GM21717 (cell line): ENCODE results near the gene CRIM1.
A peak's percentile ranks its signal among the peaks of the same experiment; 100 is the strongest.

Experiments
- ATAC-seq: cut with Tn5 transposase; IDR thresholded peaks from one replicate; pipeline ENCODE4 v1.9.1; 2021; ENCODE audit warnings: mild to moderate bottlenecking, moderate library complexity; ENCODE audit not compliant: unreplicated experiment

CRIM1 gene

DNA sequence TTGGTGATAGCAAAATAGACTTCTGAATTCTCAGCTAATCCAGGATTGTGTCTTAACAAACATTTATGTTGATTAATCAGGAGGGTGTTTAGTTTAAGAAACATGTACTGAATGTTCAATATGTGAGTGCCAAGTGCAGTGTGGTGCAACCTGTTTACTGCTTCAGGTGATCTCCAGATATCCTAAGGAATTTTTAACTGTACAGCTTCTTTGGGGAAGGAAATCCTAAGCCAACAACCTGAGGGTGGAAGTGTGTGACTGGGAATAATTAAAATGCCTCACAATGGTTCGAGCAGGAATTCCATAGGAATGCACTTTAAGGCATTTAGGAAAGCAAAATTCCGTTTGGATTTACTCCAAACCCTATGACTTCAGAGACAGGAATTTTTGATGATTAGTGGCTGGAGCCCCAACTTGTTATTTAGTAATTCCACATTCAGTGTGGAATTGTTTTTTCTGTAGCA is 16.4 kb downstream of the CRIM1 start:
- ATAC-seq, result no peak

DNA sequence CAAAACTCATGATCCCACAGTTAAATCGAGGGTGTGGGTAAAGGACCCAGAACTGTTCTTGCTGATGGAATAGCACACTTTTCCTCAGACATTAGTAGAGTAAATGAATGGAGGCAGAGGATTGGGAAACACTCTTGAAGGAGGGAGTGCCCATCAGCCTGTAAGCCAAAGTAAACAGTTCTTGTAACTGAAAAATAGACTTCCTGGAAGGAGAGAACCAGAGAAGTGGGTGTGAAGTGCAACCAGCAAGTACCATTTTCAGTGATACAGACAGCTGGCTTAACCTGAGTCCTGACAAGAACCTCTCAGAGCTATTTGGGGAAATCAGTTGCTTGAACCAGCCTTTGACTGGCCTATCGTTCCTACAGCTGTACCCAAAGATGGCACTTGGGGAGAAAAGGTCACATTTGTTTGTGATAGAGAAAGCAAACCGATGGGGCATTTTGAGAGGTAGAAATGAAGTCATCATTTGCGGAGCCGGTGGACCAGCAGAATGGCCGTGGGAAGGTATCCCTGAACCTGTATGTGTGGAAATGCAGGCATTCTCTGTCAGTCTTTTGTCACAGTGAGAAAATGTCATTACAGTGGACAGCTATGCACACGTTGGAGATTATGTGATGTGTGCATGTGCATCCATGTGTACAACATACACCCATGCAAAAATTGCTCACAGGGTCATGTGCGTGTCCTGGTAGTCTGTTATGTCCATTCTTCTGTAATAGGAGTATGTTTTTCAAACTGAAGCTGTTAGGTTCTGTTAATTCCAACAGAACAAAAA is 17.8 kb downstream of the CRIM1 start:
- peak; percentile 40 for ATAC-seq

DNA sequence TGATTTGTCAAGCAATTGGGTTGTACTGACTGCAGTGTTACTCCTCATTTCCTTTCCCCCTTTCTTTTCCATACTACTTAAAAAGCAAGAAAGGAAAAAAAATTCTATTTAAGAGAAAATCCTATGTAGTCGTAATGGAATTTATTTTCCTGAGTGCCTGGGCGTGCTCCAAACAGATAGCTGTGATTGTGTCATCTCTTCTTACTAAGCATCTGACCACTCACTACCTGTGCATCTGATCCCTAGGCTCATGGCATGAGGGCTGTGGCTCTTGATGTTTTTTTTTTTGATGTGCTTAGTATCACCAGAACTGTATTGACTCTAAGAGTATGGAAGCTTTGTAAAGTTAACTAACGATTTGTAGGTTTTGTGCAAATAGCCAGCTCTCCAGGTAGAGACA is 19.0 kb downstream of the CRIM1 start:
- ATAC-seq, result no peak

DNA sequence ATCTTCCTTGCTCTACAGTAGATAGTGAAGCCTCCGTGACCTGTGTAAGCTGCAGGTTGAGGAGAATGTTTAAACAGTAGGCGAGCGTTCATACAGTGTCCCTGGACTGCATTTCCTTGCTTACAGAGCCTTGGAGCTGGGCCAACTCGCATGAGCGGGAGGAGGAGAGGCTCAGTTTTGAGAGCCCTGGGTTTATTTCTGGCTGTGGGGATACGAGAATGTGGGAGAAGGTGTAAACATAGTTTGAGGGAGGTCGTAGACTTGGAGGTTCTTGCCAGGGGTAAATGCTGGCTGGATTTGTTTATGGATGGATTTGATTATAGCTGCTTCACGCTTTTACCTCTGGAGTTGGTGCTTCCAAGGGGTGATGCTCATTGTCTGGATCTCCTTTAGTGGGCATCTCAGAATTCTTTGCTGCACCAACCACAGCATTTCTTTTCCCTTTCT is 20.8 kb downstream of the CRIM1 start:
- ATAC-seq, result no peak

DNA sequence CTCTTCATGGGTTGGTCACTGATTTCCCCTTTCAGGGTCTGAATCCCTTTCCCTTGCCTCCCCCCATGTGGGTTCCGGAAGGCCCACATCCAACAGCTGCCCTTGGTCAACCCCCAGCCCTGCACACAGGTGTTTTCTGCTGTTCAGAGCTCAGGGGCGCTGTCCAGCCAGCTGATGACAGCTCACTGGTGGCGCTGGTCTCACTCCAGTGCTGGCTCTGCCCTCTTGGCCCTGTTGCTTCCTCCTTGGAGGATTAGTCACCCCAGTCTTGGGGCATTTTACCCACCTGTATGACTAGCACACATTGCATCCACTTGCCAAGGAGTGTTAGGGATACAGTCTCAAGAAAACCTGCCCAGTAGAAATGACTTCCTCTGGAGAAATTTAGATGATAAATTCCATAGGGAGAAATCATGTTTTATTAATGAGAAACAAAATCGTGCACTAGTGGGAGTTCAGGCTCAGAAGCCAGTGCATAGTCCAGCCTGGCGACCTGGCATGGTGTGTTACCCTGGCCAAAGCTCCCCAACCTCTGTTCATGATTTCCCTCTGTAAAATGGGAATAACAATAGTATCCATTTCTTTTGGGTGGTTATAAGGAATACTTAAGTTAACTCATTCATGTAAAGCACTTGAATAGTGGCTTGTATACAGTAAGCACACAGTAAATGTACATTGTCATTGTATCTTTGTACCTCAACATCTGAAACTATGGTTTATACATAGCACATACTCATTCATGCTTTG is 21.6 kb downstream of the CRIM1 start:
- no peak for ATAC-seq

DNA sequence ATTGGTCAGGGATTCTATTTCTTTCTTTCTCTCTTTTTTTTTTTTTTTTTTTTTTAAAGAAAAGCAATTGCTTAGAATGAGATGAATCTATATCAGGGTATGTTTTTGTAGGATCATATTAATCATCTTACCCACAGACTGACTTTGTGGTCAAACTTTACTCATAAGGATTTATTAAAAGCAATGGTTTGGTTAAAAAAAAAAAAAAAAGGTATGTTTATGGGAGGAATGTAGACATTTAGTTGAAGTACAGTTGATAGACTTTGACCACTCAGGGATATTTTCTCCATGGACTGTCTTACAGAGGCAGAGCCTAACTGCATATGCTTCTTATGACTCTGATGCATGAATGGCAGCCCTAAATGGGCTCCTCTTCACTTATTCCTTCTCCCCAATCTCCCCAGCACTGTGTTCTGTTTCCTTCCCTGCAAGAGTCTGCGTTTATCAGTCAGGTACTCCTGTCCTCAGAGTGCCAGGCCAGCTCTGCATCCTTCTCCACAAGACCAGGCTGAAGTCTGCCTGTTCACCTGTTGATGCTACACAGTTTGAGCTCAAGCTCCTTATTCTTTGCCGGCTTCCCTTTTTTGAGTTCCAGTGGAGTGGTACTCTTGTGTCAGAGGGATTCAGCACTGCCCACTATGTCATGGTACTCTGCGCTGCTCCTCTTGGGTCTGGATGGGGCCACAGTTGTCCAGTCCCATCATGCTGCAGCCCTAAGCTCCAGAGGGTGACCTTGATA is 24.3 kb downstream of the CRIM1 start:
- no peak for ATAC-seq

DNA sequence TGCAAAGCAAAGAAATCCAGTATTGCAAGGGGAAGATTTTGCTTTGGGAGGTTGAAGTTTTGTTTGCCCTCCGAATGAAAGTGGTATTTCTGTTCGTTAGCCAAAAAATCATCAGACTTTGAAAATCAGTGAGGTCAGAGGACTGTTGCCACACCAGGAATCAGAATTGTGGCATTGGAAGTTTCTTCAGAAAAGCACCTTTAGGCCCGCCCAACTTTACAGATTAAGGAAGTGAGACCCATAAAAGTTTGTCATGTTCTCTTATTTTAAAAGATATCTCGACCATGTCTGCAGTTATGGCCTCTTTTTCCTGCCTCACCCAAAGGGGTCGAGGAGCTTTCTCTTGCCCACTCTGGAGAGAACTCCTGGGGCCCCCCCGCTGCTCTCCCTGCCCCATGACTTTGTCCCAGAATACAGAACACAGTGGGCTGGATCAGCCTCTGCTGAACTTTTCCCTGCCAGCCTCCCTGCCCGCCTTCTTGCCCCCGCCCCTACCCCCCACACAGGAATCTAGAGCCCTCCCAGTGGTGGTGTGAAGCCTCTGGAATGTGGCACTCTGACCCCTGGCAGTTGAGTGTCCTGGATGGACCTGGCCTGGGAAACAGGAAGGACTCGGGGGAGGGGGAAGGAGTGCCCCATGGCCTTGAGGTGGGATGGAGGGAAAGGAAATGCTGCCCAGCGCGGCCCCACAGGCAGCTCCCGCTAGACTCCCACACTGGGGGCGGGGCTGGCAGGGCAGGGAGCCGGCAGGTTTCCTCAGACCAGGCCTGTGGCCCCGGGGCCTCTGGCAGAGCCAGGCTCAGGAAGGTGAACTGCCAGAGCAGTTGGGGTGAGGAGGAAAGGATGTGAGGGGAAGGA is 25.3 kb downstream of the CRIM1 start:
- no peak for ATAC-seq

DNA sequence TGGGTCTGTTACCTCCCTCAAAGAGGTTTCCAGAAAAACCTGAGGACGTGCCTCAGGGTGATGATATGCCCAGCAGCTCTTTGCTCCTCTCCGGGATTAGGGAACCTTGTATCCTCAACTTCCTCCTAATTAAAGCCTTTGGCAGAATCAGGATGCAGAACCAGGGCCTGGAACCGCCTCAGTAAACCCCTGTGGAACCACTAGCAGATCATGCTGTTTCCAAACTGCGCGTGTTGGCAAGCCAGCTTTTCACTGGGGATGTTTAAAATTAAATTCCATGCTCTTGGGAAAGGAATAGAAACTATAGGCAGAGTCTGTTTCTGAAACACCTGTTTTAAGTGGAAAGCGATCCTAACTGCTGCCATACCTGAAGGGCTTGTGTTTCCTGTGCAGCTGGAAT is 26.4 kb downstream of the CRIM1 start:
- ATAC-seq, result no peak

DNA sequence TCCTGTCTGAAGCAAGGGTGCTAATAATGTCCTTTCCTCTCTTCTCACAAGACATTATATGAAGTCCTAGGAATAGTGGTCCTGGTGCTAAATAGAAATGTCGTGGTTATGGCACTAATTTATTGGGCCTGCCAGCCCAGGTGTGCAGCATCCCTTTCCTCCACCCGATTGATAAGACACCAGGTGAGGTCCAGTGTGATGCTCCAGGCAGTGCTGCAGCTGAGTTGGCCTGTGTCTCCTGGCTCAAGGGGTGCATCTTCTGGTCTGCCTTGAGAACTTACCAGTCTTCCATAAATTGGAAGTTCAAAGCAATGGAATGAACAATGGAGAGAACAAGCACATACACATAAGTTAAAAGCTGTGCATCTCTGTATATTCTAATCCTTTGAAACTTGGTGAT is 26.9 kb downstream of the CRIM1 start:
- ATAC-seq, result no peak

DNA sequence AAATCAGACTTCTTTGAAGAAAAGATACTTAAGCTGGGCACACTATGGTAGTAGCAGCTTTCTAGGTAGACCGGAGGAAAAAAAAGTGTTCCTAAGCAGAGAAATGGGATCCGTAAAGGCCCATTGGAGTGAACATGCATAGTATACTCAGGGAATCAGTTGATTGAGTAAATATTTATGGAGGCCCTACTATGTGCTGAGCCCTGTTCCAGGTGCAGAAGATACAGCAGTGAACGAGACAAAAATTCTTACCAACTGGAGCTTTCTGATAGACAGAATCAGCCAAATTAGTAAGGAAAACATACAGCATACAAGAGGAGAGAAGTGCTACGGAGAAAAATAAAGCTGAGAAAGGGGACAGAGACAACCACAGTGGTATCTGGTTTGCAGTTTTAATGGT is 28.1 kb downstream of the CRIM1 start:
- ATAC-seq, result no peak

DNA sequence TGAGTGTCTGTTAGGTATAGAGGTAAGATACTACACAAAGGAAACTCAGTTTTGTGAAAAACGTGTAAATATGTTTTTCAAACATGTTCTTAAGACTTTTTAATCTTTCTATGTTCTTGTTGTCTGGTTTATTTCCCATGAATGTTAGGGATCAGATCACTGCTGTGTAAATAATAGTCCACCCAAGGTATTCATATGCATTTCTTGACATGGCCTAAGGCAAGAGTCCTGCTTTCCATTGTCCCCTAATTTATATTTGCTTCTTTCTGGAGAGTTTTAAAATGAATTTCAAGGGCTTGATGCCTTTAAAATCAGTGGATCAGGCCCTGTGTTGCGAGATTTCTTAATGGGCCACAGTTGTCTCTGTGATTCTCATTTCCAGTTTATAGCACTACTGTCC is 28.9 kb downstream of the CRIM1 start:
- ATAC-seq, result no peak

DNA sequence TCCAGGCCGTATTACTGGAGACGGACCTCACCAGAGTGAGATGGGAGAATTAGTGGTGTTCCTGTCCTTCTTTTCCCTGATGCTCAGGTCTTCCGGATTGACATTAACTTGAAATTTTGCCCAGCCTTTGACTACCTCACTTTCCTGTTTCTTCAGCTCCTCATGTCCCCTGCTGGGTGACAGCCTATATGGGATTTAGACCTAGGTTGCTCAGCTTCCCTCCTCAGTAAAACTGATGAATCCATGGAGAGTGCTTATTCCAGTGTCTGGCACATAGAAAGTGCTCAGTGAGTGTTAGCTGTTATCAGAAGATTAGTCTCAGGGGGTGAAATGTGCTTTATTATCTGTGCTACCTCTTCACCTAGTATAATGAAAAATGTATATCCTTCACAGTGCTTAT is 30.0 kb downstream of the CRIM1 start:
- no peak for ATAC-seq

DNA sequence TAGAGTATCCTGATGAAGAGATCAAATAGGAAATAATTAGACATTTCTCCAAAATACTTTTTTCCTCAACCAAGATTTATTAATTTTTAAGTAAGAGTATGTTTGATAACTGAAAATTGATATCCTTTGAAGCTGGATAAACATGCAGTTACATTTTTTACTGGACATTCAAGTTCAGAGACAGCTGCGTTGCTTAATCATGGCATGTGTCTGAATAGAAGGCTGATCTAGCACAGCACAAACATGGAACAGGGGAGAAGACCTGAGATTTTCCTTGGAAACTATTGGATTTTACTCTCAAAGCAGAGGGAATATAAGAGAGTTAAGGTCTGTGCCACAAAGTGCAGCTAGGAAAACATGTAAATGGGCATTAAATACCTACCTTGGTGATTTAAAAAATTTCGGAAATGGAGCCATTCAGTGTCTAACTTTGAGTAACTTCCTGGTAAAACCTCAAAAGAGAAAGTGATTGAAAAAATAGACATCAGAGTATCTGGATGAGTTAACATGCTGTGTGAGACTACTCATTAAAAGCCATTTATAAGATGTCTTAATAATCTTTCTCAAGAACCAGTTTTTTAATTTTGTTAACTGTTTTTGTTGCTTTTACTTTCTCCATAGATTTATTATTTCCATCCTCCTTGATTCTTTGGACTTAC is 31.8 kb downstream of the CRIM1 start:
- ATAC-seq, result no peak

DNA sequence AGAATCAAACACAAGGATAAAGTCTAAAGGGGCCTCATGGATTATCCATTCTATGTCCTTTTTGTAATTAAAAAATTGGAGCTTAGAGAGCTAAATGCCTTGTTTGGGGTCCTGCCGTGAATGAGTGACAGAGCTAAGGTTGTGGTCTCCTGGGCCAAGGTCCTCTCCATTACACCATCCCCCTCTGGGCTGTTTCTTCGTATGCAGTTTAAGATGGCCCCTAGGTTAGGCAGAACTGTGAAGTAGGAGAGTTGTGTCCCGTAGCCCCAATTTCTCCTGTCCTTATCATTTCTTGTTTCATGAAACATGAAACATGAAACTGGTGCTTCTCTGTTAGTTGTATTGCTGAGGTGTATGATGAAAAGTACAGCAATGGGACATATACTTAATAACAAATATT is 32.9 kb downstream of the CRIM1 start:
- no peak for ATAC-seq

DNA sequence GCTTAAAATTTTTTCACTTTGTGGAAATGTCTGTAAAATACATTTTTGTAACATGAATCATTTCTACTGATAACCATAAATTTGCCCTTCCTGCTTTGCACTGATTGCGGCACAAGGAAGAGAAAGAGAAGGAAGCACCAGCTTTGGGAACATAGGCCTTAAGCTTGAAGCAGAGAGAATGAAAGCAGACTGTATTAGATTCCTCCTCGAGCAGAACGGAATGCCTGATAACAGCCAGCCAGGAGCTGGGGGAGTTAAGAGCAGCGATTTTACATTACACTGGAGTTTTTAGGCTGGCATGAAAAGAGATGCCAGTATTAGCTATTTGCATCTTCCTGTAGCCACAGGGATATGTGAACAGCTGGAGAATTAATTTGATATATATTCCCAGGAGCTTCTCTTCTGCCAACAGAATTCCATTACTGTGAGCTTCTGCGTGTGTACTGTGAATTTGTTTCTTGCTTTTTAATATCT is 33.5 kb downstream of the CRIM1 start:
- no peak for ATAC-seq

DNA sequence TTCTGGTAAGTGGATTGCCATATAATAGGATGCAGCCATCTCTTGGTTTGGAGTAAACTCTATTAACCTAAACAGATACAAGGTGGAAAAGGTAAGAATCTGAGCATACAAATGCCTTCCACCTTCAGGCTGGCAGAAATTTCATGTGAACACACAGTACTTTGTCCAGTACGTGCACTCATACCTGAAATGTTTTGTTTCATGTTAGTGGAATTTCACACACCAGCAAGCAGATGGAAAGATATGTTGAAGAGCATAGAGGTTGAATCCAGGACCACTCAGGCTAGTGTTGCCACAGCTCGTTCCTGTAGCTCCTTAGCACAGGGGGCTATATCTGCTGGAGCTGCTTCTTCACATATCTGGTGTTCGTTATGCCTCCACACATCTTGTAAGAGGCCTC is 34.0 kb downstream of the CRIM1 start:
- no peak for ATAC-seq

DNA sequence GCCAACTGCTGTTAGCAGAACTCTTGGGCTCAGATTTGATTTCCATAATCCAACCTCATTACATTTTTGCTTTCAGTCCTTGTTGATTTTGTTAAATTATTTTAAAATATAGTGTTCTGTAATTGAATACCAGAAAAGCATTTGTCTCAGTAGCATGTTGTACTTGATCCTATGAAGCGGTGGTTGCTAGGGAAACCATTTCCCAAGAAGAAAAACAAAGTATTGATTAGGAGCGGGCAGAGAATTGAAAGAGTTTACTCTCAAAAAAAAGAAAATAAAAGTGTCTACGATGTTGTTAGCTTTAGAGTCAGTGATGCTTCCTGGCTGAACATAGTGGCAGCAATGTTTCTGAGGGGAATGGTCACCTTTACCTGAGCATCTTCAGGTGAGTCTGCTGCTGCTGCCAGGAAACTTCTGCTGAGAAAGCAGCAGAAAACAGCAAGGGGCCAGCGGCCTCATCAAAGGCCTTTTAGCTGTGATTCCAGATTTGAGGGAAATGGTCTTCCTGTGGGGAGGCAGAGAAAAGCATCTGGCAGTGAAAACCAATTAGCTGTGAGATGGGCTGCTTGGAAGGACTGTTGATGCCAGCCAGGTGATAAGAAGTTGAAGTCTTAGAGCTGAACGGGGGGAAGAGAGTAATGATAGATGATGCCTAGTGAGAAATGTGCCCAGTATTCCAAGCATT is 37.1 kb downstream of the CRIM1 start:
- no peak for ATAC-seq

DNA sequence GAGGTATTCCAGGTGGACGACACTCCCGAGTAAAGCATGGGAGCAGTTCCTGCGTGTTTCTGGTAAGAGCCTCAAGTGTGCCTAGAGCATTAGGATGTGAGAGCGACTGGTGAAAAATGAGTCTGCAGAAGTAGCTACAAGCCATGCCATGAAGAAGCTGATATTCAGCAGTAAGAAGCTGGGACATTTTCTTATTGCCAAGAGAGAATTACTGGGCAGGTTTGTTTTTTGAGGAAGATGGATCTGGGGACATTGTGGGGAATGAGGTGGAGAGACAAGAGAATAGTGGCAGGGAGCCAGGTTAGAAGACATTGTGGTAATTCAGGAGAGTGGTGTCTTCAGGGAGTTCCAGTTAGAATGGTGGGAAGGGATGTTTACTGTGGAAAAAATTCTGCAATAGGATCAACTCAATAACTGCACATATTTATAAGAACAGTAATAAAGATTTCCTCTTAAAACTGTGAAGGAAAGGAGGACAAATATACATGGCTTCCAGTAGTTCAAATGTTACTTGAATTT is 38.2 kb downstream of the CRIM1 start:
- no peak for ATAC-seq

DNA sequence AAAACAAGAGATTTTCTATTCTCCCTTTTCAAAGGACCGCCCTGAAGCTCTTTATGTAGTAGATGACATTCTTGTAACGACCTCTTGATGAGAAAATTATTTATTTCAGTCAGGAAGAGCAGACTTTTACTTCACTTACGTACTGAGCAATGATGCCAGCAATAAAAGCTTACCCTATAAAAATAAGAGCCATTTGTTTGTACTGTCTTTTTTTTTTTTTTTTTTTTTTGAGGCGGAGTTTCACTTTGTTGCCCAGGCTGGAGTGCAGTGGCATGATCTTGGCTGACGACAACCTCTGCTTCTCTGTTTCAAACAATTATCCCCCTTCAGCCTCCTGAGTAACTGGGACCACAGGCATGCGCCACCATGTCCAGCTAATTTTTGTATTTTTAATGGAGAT is 39.2 kb downstream of the CRIM1 start:
- ATAC-seq, result no peak
